ENCODE measurements around the gene SH3D19. TPM values are rescaled to one million over a fixed set of nuclear protein-coding genes. Genes with fewer than 3 reads are reported as not detected.

SH3D19 gene
- polyA plus RNA-seq, 2 of the 4 experiments (the other 2 are of a cell fraction): 15.3 to 22.9 TPM

DNA sequence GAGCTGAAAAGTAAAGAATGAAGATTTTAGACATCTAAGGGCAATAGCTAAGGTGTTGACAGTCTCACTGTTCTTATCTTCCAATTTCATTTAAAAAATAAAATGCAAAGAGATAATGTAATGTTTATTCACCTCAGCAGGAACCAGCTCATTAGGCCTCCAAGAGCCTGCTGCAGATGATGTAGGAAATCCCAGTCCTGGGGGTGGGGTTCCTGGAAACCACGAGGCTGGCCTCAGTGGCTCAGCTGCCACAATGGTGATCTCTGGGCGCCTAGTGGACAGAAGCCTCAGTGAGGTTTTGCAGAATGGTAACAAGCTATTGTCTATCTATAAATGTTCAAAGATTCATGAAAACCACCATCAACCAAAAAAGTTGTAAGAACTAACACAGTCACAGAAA is 148.7 kb downstream of the SH3D19 start:
- Histone ChIP-seq H3K27ac (no peak overlapping the region), H3K4me3 (no peak overlapping the region), H3K9me3 (no peaks in the 10 kb centered on the region), H3K4me1 (no peaks in the 10 kb centered on the region), H3K4me2 (no peak overlapping the region)
- ChIA-PET POLR2A (no interaction called here), CTCF (no interaction called here)
- no peak for DNase-seq (ENCODE audit: low read depth in 1 of 2, low spot score in 1 of 2)
- no peak for TF ChIP-seq ESRRA (IDR thresholded peaks at IDR 0.05; ENCODE audit: borderline replicate concordance, low read length)
- no peak for TF ChIP-seq HEYL (CRISPR knock-in tag; IDR thresholded peaks at IDR 0.05)
- TF ChIP-seq, protein P1, sequence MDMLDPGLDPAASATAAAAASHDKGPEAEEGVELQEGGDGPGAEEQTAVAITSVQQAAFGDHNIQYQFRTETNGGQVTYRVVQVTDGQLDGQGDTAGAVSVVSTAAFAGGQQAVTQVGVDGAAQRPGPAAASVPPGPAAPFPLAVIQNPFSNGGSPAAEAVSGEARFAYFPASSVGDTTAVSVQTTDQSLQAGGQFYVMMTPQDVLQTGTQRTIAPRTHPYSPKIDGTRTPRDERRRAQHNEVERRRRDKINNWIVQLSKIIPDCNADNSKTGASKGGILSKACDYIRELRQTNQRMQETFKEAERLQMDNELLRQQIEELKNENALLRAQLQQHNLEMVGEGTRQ (IDR thresholded peaks at IDR 0.05): no peak
- TF ChIP-seq, protein P2, sequence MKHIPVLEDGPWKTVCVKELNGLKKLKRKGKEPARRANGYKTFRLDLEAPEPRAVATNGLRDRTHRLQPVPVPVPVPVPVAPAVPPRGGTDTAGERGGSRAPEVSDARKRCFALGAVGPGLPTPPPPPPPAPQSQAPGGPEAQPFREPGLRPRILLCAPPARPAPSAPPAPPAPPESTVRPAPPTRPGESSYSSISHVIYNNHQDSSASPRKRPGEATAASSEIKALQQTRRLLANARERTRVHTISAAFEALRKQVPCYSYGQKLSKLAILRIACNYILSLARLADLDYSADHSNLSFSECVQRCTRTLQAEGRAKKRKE (CRISPR knock-in tag; IDR thresholded peaks at IDR 0.05; ENCODE audit: low read depth): no peak
- TF ChIP-seq CBX2 (IDR thresholded peaks at IDR 0.05; ENCODE audit: borderline replicate concordance, low read depth): no peak
- TF ChIP-seq RAD21 (conservative IDR thresholded peaks at IDR 0.05 in 1 of 2, IDR thresholded peaks at IDR 0.05 in 1 of 2): no peak
- TF ChIP-seq, protein P3, sequence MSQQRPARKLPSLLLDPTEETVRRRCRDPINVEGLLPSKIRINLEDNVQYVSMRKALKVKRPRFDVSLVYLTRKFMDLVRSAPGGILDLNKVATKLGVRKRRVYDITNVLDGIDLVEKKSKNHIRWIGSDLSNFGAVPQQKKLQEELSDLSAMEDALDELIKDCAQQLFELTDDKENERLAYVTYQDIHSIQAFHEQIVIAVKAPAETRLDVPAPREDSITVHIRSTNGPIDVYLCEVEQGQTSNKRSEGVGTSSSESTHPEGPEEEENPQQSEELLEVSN (IDR thresholded peaks at IDR 0.05; ENCODE audit: borderline replicate concordance, low read depth): no peak
- TF ChIP-seq BHLHE40 (IDR thresholded peaks at IDR 0.05; ENCODE audit: low read depth, low read length): no peak
- no peak for TF ChIP-seq SREBF2 (IDR thresholded peaks at IDR 0.05)
- no peak for TF ChIP-seq RNF2 (IDR thresholded peaks at IDR 0.05; ENCODE audit: borderline replicate concordance, low read depth)
- TF ChIP-seq JUN (IDR thresholded peaks at IDR 0.05): no peak
- no peak for TF ChIP-seq ZFP36 (IDR thresholded peaks at IDR 0.05; ENCODE audit: borderline replicate concordance, partially characterized antibody)
- TF ChIP-seq EHF (CRISPR knock-in tag; IDR thresholded peaks at IDR 0.05): no peak
- no peak for TF ChIP-seq ZSCAN20 (CRISPR knock-in tag; IDR thresholded peaks at IDR 0.05)
- TF ChIP-seq TFCP2L1 (CRISPR knock-in tag; IDR thresholded peaks at IDR 0.05): no peak
- TF ChIP-seq, protein P4, sequence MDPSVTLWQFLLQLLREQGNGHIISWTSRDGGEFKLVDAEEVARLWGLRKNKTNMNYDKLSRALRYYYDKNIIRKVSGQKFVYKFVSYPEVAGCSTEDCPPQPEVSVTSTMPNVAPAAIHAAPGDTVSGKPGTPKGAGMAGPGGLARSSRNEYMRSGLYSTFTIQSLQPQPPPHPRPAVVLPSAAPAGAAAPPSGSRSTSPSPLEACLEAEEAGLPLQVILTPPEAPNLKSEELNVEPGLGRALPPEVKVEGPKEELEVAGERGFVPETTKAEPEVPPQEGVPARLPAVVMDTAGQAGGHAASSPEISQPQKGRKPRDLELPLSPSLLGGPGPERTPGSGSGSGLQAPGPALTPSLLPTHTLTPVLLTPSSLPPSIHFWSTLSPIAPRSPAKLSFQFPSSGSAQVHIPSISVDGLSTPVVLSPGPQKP (IDR thresholded peaks at IDR 0.05; ENCODE audit: low read depth, low read length): no peak
- TF ChIP-seq RARB (CRISPR knock-in tag; IDR thresholded peaks at IDR 0.05): no peak
- TF ChIP-seq EP300 (IDR thresholded peaks at IDR 0.05): no peak
- no peak for TF ChIP-seq ZC3H11A (IDR thresholded peaks at IDR 0.05)
- no peak for TF ChIP-seq RCOR1 (IDR thresholded peaks at IDR 0.05; ENCODE audit: low read depth, low read length)
- no peak for ATAC-seq
- 88% methylated on average over 2 of the region's 2 CpGs for WGBS (ENCODE audit: missing lambda C conversion rate)
- no peak for FAIRE-seq

DNA sequence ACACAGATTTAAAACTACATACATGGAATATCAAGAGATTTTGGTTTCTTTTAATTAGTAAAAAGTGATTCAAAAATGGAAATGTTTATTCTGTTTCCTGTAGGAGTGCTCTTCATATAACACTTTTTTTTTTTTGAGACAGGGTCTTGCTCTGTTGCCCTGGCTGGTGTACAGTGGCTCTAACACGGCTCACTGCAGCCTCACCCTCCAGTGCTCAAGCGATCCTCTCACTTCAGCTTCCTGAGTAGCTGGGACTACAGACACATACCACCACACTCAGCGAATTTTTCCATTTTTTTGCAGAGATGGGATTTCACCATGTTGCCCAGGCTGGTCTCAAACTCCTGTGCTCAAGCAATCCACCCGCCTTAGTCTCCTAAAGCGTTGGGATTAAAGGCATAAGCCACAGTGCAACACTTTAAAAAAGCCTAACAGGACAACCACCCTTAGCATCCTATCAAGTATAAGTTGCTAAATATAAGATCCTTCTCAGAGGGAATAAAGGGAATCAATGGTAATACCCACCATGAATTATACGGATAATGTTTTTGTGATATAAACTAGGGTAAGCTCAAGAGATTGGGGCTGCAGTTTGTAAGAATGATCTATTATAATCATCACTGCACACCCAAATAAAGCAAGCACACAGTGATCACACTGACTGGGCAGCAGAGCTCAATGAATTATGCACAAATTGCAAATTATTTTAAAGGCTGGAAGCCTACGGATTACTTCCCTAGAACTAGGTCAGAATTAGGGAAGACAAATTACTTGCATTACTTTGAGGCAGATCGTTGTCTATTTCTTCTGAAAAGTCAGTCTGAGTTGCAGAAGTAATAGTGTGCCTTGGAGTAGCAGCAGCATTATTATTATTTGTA is 149.4 kb downstream of the SH3D19 start:
- WGBS (ENCODE audit: missing lambda C conversion rate): 91% methylated on average over 8 of the region's 8 CpGs
- no peak overlapping the region for H3K4me3 ChIP-seq
- CTCF ChIA-PET: no interaction called here
- POLR2A ChIA-PET: no interaction called here
- TF ChIP-seq, protein P2 (CRISPR knock-in tag; IDR thresholded peaks at IDR 0.05; ENCODE audit: low read depth): no peak
- no peak for TF ChIP-seq JUN (IDR thresholded peaks at IDR 0.05)
- no peak for TF ChIP-seq HOXB13 (CRISPR knock-in tag; IDR thresholded peaks at IDR 0.05; ENCODE audit: low read depth)
- TF ChIP-seq, protein P5, sequence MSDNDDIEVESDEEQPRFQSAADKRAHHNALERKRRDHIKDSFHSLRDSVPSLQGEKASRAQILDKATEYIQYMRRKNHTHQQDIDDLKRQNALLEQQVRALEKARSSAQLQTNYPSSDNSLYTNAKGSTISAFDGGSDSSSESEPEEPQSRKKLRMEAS (IDR thresholded peaks at IDR 0.05): no peak
- TF ChIP-seq, protein P6, sequence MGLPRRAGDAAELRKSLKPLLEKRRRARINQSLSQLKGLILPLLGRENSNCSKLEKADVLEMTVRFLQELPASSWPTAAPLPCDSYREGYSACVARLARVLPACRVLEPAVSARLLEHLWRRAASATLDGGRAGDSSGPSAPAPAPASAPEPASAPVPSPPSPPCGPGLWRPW (IDR thresholded peaks at IDR 0.05): no peak
- no peak for TF ChIP-seq MYC (IDR thresholded peaks at IDR 0.05; ENCODE audit: borderline replicate concordance, low read length)
- no peak for TF ChIP-seq EHF (CRISPR knock-in tag; IDR thresholded peaks at IDR 0.05)
- FAIRE-seq: no peak
- no peak overlapping the region for H3K27ac ChIP-seq
- H3K4me2 ChIP-seq: no peak overlapping the region
- no peaks in the 10 kb centered on the region for H3K9me3 ChIP-seq
- no peaks in the 10 kb centered on the region for H3K4me1 ChIP-seq
- no peak for DNase-seq (ENCODE audit: low read depth in 1 of 2, low spot score in 1 of 2)
- ATAC-seq: no peak

Measured in A549 (cell line).